K562 (cell line): ENCODE results near the gene HSPA4. TPM values are rescaled to one million over a fixed set of nuclear protein-coding genes. Genes with fewer than 3 reads are reported as not detected.

Experiments used
- ATAC-seq: fragments of 200-7000 bp; cut with Tn5 transposase; 3 replicates; pipeline ENCODE4 v1.9.1; 2020; ENCODE audit warnings: moderate library complexity
- BruUV-seq: library from RNA; stranded (reverse); fragments of 400-500 nt; replicated peaks from 2 replicates; lab custom pipeline; 2021; lab: Mats Ljungman, UMichigan
- CTCF ChIA-PET: fragments of 300-600 bp; formaldehyde crosslinking; extraction: SDS; loops from one replicate; lab custom pipeline; 2021; ENCODE audit warnings: low intra/inter-chr PET ratio; lab: Yijun Ruan, JAX
- POLR2A ChIA-PET: fragments of 300-600, 350-650 bp; sonication (Branson Sonifier 250); formaldehyde crosslinking; extraction: SDS; loops from one replicate; lab custom pipeline; 2021; ENCODE audit warnings: antibody characterized with exemption, inconsistent platforms; lab: Yijun Ruan, JAX
- DNase-seq, 4 experiments: peaks; one replicate each; pipeline versions ENCODE4 v3.0.0 to v3.0.0-alpha.2; 2011 to 2018; ENCODE audit warnings: low spot score in 3 of 4, mixed read lengths in 3 of 4; ENCODE audit errors: extremely low read depth in 1 of 4
- FAIRE-seq: peaks from 2 replicates; lab custom pipeline; 2011; peaks lifted over from hg19 to GRCh38; lab: Jason Lieb, UNC
- H2AFZ ChIP-seq: 2 replicates; pipeline ENCODE4 v1.6.0; 2011; ENCODE audit warnings: low read depth, low read length, control low read depth, inconsistent platforms
- H3K27ac ChIP-seq: fragments of 200-600 bp; 3 replicates; pipeline ENCODE4 v1.8.0; 2011; ENCODE audit warnings: low read depth, mild to moderate bottlenecking, control low read depth, inconsistent platforms, low read length, moderate library complexity, mixed read lengths; ENCODE audit errors: extremely low read depth
- H3K27me3 ChIP-seq, 2 experiments: fragments of 300-600 bp in 1 of 2; 2 replicates in 1 of 2; 3 replicates in 1 of 2; pipeline versions ENCODE4 v1.6.0 to v1.8.0; 2011; ENCODE audit warnings: inconsistent platforms in 2 of 2, low read length in 2 of 2, mild to moderate bottlenecking in 1 of 2, mixed read lengths in 1 of 2, moderate library complexity in 1 of 2; ENCODE audit not compliant: control insufficient read depth in 2 of 2, insufficient read depth in 2 of 2
- H3K36me3 ChIP-seq: fragments of 300-600 bp; 3 replicates; pipeline ENCODE4 v1.8.0; 2011; ENCODE audit warnings: mild to moderate bottlenecking, low read length, inconsistent platforms; ENCODE audit not compliant: control insufficient read depth, insufficient read depth
- H3K4me1 ChIP-seq, 2 experiments: fragments of 200-600 bp in 1 of 2; replicated peaks in 1 of 2; 2 replicates in 1 of 2; 3 replicates in 1 of 2; pipeline versions ENCODE4 v1.5.1 to v1.8.0; 2011; ENCODE audit warnings: inconsistent platforms in 2 of 2, low read length in 2 of 2, mild to moderate bottlenecking in 1 of 2, mixed read lengths in 1 of 2, moderate library complexity in 1 of 2; ENCODE audit not compliant: control insufficient read depth in 2 of 2, insufficient read depth in 2 of 2
- H3K4me2 ChIP-seq: 2 replicates; pipeline ENCODE4 v1.6.1; 2011; ENCODE audit warnings: low read length, control low read depth, inconsistent platforms, mixed read lengths; ENCODE audit not compliant: insufficient read depth
- H3K4me3 ChIP-seq: fragments of 200-600 bp; sonication (generic), shearing (Covaris generic); 2 replicates; pipeline ENCODE4 v1.5.1; 2016; ENCODE audit warnings: control low read depth, inconsistent platforms
- H3K79me2 ChIP-seq: fragments of 200-600 bp; 3 replicates; pipeline ENCODE4 v1.8.0; 2011; ENCODE audit warnings: low read length, inconsistent platforms; ENCODE audit not compliant: control insufficient read depth, insufficient read depth
- H3K9ac ChIP-seq, 2 experiments: 2 replicates each; pipeline versions ENCODE4 v1.6.0 to v1.6.1; 2011; ENCODE audit warnings: low read depth in 2 of 2, low read length in 2 of 2, control low read depth in 1 of 2, inconsistent platforms in 1 of 2, mild to moderate bottlenecking in 1 of 2, mixed read lengths in 1 of 2; ENCODE audit not compliant: insufficient read depth in 1 of 2
- H3K9me1 ChIP-seq: one replicate; pipeline ENCODE4 v1.6.0; 2011; ENCODE audit warnings: inconsistent platforms, mild to moderate bottlenecking, low read length, moderate library complexity; ENCODE audit not compliant: control insufficient read depth, insufficient read depth
- H3K9me3 ChIP-seq: replicated peaks from 2 replicates; pipeline ENCODE4 v1.5.1; 2011; ENCODE audit warnings: low read depth, low read length, inconsistent platforms; ENCODE audit not compliant: control insufficient read depth, insufficient read depth
- H4K20me1 ChIP-seq: replicated peaks from 2 replicates; pipeline ENCODE4 v1.6.1; 2011; ENCODE audit warnings: low read length, inconsistent platforms, mixed read lengths; ENCODE audit not compliant: control insufficient read depth, insufficient read depth
- CHAMP1 ChIP-seq: fragments of 450-650 bp; IDR thresholded peaks from 2 replicates; pipeline ENCODE4 v1.6.1; 2016; ENCODE audit warnings: mild to moderate bottlenecking
- CREB3L1 ChIP-seq: fragments of 450-650 bp; IDR thresholded peaks from 2 replicates; pipeline ENCODE4 v1.6.1; 2014; ENCODE audit warnings: low read depth, mild to moderate bottlenecking, moderate library complexity, borderline replicate concordance
- FOXP4 ChIP-seq: sonication (generic); formaldehyde crosslinking; IDR thresholded peaks from 2 replicates; pipeline ENCODE4 v1.8.0; 2022; ENCODE audit warnings: mild to moderate bottlenecking, missing genetic modification reagents, borderline replicate concordance
- GTF3C2 ChIP-seq: IDR thresholded peaks from 3 replicates; pipeline ENCODE4 v1.6.1; 2011; ENCODE audit warnings: borderline replicate concordance, mild to moderate bottlenecking, moderate library complexity; ENCODE audit not compliant: insufficient read length; ENCODE audit errors: extremely low read depth
- HDAC3 ChIP-seq: fragments of 450-650 bp; IDR thresholded peaks from 2 replicates; pipeline ENCODE4 v1.6.1; 2018; ENCODE audit warnings: borderline replicate concordance, mild to moderate bottlenecking, moderate library complexity; ENCODE audit not compliant: partially characterized antibody
- MAFG ChIP-seq: fragments of 450-650 bp; conservative IDR thresholded peaks from 2 replicates; pipeline ENCODE4 v1.6.1; 2016; ENCODE audit warnings: missing genetic modification characterization, missing compliant biosample characterization
- MAX ChIP-seq: sonication (generic); formaldehyde crosslinking; IDR thresholded peaks from 2 replicates; pipeline ENCODE4 v1.9.0; 2022; ENCODE audit warnings: mild to moderate bottlenecking, missing genetic modification reagents
- MIER1 ChIP-seq: fragments of 450-650 bp; IDR thresholded peaks from 2 replicates; pipeline ENCODE4 v1.6.1; 2016; ENCODE audit warnings: antibody characterized with exemption, mild to moderate bottlenecking, low read depth
- NCOR1 ChIP-seq: fragments of 450-650 bp; IDR thresholded peaks from 2 replicates; pipeline ENCODE4 v1.6.1; 2016; ENCODE audit warnings: mild to moderate bottlenecking, moderate library complexity
- PHTF2 ChIP-seq: fragments of 250-450 bp; sonication (Bioruptor Pico); IDR thresholded peaks from 2 replicates; pipeline ENCODE4 v1.5.0; 2021; ENCODE audit warnings: mild to moderate bottlenecking
- WGBS: fragments of 100-300 bp; shearing (Covaris generic); methylation state at CpG from one replicate; pipeline ENCODE4 v1.1.6; 2016; ENCODE audit warnings: low coverage, mixed read lengths; ENCODE audit not compliant: insufficient coverage; ENCODE audit errors: missing lambda C conversion rate; 5-methylcytosine and 5-hydroxymethylcytosine counted together
- in situ Hi-C: fragments of 300-500 bp; cut with MboI; formaldehyde crosslinking; loops from 4 replicates; pipeline ENCODE4 v1.15.0; 2018; ENCODE audit warnings: inconsistent platforms, mixed read lengths
- intact Hi-C: fragments of 100-400 bp; cut with micrococcal nuclease; formaldehyde crosslinking; loops from 2 replicates; pipeline ENCODE4 v1.14.2; 2022
- polyA plus RNA-seq, 8 experiments: library from polyadenylated mRNA; depleted of rRNA in 4 of 8; stranded (reverse) in 5 of 8; unstranded in 3 of 8; fragments of >200 nt; fragmentation: Nextera tagmentation in 2 of 8; fragmentation: Illumina TruSeq in 1 of 8; extraction: Ambion mirVana in 2 of 8; extraction: Trizol in 1 of 8; gene quantifications; 2 replicates each; pipeline versions ENCODE4 v1.2.1 to v1.2.3, GENCODE V29; 2011 to 2014; ENCODE audit warnings: inconsistent platforms in 1 of 8, missing spikeins in 1 of 8
- total RNA-seq, 7 experiments: library from RNA; depleted of rRNA in 6 of 7; stranded (reverse); fragments of >200 nt in 6 of 7; fragmentation: Illumina TruSeq in 2 of 7; extraction: Trizol in 2 of 7; gene quantifications; 2 replicates each; pipeline versions ENCODE4 v1.2.1 to v1.2.3, GENCODE V29; 2011 to 2021; ENCODE audit warnings: low replicate concordance in 1 of 7

HSPA4 gene
- total and polyA plus RNA-seq, 9 of the 15 experiments (the other 6 are each of a cell fraction or from before 2014, with no cell fraction given) = 90.3 to 286 (median 148) TPM

GRCh38 chr5:133149345-133149744 lies 97.5 kb downstream of the HSPA4 start:
- Histone ChIP-seq H2AFZ (no peak overlapping the region), H3K4me3 (no peak overlapping the region), H3K9me3 (no peaks in the 10 kb centered on the region), H3K4me1 (no peaks in the 10 kb centered on the region), H3K4me2 (no peak overlapping the region), H3K79me2 (no peaks in the 10 kb centered on the region), H3K9ac (no peak overlapping the region), H4K20me1 (no peaks in the 10 kb centered on the region), H3K9me1 (no peaks in the 10 kb centered on the region), H3K36me3 (no peaks in the 10 kb centered on the region), H3K27ac (no peak overlapping the region), H3K27me3 (peaks cover 20 to 23% of the 10 kb centered on the region in 2 experiments)
- POLR2A ChIA-PET = interaction anchor here (0.5 to 1.0 kb wide), 2 partner anchors 18 to 176 kb away, joined by 3 read pairs; no protein-coding TSS in a partner anchor
- ATAC-seq = no peak
- DNase-seq = no peak
- TF ChIP-seq MAFG (tag) = no peak
- TF ChIP-seq CREB3L1 = no peak
- no peak for TF ChIP-seq CHAMP1
- no peak for TF ChIP-seq PHTF2
- no peak for TF ChIP-seq FOXP4 (CRISPR knock-in tag)
- no peak for TF ChIP-seq MAX (CRISPR knock-in tag)
- TF ChIP-seq NCOR1 = no peak
- TF ChIP-seq GTF3C2 = no peak
- no peak for TF ChIP-seq MIER1
- no peak for TF ChIP-seq HDAC3
- FAIRE-seq = no peak
- intact Hi-C loops (no loop called here), in situ Hi-C loops (no loop called here)
- WGBS = 32% methylated on average over 4 of the region's 4 CpGs
- BruUV-seq = no TSS peak
- CTCF ChIA-PET = no interaction called here
